Activated CD8-positive, alpha-beta memory T cell treated with anti-CD3 and anti-CD28 coated beads for 48 hours (primary cell): ENCODE results near the gene NAXD.
A peak's percentile ranks its signal among the peaks of the same experiment; 100 is the strongest.
"Not testable (repeated sequence)": the region's sequence is repeated elsewhere in the genome, so short reads cannot be mapped to it uniquely, and the experiment has no call there.

Source experiments
- DNase-seq, 3 experiments: peaks; one replicate each; pipeline ENCODE4 v3.0.0-alpha.2; 2020; ENCODE audit warnings: low read depth in 2 of 3, low spot score in 2 of 3

Gene NAXD

GRCh38 chr13:110662777-110663443 lies 47.6 kb downstream of the NAXD start:
- no peak for DNase-seq

GRCh38 chr13:110663491-110663890 lies 48.1 kb downstream of the NAXD start:
- DNase-seq, result no peak

- DNase-seq, result no peak
Observed at GRCh38 chr13:110664041-110664440, 48.7 kb downstream of the NAXD start.

GRCh38 chr13:110664673-110665072 lies 49.3 kb downstream of the NAXD start:
- DNase-seq, result no peak

DNA sequence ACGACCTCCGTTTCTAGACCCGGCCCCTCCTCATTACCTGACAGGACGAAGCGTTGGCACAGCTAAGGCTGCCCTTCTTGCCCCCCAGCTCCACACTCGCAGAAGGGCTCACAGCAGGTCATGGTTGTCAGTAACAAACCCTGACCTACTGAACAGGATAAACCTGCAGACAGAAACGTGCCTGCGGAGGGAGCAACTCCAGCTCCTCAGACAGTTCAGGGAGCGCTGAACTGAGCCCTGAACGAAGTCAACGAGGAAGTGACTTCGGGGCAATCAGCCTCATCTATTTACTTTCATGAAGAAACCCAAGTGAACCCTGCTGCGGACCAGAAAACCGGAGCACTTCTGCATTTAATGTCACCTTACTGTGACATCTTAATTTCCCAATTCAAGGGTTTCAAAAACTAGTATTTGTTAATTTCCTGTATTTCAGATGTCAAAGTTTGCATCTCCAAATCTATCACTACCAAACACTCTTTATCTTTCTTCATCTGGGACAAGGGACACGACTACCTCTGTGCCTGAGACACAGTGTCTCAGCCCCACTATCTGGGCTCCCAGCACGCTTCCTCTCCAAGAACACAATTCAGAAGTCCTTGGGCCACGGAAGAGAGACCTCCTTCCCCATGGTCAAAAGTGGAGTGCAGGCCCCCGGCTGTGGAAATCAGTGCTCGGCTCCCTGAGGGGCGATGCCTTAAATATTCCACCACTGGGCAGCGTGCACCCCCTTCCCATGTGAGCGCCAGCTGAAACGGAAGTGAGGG lies 50.3 kb downstream of the NAXD start:
- no peak for DNase-seq

GRCh38 chr13:110666255-110666533 lies 50.8 kb downstream of the NAXD start:
- no peak for DNase-seq

- no peak for DNase-seq
Observed at GRCh38 chr13:110669036-110669435, 53.7 kb downstream of the NAXD start.

GRCh38 chr13:110669814-110670213 lies 54.5 kb downstream of the NAXD start:
- not testable (repeated sequence) for DNase-seq

GRCh38 chr13:110676595-110677587 lies 61.5 kb downstream of the NAXD start:
- peak in 1 of 3 experiments; percentile 29 for DNase-seq

GRCh38 chr13:110677731-110678545 lies 62.6 kb downstream of the NAXD start:
- DNase-seq, result peak in 1 of 3 experiments; percentile 21

GRCh38 chr13:110680852-110681251 lies 65.5 kb downstream of the NAXD start:
- no peak for DNase-seq

GRCh38 chr13:110681868-110682550 lies 66.7 kb downstream of the NAXD start:
- no peak for DNase-seq

DNA sequence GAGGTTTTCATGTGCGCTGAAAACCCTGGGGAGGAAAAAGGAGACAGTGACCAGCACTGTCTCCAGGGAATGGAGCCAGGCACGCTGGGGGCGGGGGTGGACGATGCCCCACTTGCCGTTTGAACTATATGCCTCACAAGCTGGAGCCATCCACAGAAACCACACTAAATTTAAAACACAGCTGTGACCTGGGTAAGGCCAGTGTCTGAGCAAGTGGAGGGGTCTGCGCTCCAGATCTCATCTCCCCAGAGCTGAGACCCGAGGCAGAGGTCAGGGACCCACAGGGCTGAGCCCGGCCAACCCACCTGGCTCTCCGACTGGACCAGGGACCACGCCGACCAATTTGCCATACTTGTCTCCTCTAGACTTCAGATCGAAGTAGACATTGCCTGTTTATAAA lies 67.4 kb downstream of the NAXD start:
- no peak for DNase-seq

DNA sequence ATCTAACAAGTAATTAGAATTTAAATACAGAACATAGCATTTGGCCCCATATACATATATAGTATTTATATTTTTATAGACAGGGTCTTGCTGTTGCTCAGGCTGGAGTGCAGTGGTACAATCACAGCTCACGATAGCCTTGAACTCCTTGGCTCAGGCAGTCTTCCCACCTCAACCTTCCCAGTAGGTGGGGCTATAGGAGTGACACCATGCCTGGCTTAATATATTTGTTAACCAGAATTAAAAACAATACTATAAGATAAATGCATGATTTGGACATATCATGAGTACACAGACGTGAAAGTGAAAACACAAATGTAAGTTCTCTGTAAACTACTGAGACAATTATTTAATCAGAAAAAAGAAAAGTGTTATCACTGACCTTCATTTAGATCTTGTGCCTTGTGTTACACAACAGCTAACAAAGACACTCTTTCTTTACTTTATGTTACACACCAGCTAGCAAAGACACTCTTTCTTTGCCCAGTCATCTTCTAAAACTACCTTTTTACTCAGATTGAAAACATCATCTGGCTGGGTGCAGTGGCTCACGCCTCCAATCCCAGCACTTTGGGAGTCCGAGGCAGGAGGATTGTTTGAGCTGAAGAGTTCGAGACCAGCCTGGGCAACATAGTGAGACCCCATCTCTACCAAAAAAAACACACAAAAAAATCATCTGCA lies 68.0 kb downstream of the NAXD start:
- no peak for DNase-seq

DNA sequence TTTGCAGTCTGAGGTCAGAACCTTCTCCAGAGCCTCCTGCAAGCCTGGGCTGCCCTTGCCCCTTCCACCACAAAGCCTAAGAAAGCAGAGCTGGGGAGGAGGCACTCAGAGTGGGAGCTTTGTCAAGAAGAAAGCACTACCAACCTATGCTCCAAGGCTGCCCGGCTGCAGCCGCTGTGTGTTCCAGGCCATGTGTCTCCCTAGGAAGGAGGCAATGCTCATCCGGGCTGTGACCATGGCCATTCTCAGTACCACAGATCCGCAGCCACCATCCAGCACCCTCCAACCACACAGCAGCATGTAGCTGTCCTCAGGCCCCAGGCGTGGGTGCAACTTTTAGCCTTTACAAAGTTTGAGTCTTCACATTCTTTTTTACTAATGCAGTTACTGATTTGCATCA lies 68.6 kb downstream of the NAXD start:
- DNase-seq, result no peak

- no peak for DNase-seq
Observed at GRCh38 chr13:110684388-110685056, 69.2 kb downstream of the NAXD start.

DNA sequence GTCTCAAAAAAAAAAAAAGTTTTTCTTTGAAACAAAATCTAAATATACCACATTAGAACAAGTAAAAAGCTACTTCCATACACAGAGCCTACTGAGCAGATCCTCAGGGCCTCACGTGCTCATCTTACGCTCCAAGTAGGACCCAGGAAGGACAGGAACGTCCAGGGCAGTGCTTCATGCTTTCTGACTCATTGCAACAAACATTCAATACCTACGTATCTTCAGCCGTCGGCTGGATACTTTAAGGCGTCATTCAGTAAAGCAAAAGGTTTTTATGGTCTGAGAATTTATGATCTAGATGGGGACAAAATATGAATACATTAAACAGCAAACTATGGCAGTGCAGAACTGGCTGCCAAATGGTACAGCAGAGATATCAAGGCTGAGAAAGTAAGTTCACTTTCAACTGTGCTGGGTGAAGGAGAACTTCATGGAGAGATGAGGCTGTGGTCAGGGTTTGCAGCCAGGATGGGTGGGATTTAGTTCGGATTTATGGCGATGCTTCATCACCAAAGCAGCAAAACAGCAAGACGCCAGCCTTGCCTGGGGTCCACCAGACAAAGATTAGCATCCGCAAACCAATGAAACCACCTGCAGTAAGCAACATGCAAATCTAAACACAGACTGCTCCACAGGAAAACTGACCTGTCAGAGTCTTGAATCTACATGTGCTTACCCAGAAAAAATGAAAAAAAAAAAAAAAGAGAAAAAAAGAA lies 70.1 kb downstream of the NAXD start:
- DNase-seq, result no peak

- DNase-seq, result no peak
Observed at GRCh38 chr13:110687736-110688135, 72.4 kb downstream of the NAXD start.

DNA sequence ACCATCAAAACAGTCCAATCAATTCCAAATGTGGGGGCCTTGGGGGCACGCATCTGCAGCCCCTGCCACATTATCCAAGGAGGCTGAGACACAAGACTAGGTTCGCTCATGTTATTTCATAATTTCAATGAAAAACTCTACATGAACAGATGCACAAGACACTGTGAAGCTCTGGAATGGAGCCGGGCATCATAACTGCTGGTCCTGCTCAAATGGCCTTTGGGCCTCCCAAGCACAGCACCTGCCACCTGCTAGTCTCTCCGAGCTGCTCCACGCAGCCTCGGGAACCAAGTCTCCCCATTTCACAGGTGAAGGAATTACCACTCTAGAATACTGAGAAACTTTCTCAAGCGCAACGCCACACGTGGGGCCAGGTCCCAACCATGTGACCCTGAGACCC lies 73.7 kb downstream of the NAXD start:
- DNase-seq, result no peak
